Fibroblast of villous mesenchyme (primary cell): ENCODE data around the gene CMKLR1. TPM values are rescaled to one million over a fixed set of nuclear protein-coding genes. Genes with fewer than 3 reads are reported as not detected.
A peak's percentile ranks its signal among the peaks of the same experiment; 100 is the strongest.

Source experiments
- DNase-seq: peaks from one replicate; pipeline ENCODE4 v3.0.0-alpha.2; 2010; ENCODE audit warnings: low read depth
- H3K4me3 ChIP-seq: 2 replicates; pipeline ENCODE4 v1.5.1; 2011; ENCODE audit warnings: low read depth, mild to moderate bottlenecking, low read length
- total RNA-seq: library from RNA; depleted of rRNA; stranded (reverse); fragments of >200 nt; gene quantifications from 2 replicates; pipeline ENCODE4 v1.2.3, GENCODE V29; 2012
- TF ChIP-seq, protein P1 (sequence below): IDR thresholded peaks from 2 replicates; pipeline ENCODE4 v1.5.1; 2012; ENCODE audit warnings: low read depth, mild to moderate bottlenecking, low read length; ENCODE audit not compliant: insufficient read depth

The CMKLR1 gene
- total RNA-seq, 1 donor, result 1.7 TPM

DNA sequence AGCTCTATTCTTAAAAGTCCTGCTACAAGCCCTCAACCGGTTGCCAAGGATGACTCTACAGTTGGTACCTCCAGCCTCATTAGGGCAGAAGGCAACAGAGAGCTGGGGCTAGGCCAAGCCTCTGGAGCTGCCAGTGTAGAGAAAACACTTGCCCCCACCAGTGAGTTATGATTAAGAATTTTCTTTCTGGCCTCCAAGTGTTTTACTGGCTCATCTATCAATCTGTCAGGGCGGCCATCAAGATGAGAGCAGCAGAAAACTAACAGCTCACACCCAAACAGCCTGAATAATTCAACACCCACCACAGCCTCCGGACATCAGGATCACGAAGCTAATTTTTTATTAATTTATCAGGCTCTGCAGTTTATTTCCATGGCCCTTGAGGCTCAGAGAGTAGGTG lies 40.7 kb upstream of the CMKLR1 start:
- no peak overlapping the region for H3K4me3 ChIP-seq
- TF ChIP-seq, protein P1, sequence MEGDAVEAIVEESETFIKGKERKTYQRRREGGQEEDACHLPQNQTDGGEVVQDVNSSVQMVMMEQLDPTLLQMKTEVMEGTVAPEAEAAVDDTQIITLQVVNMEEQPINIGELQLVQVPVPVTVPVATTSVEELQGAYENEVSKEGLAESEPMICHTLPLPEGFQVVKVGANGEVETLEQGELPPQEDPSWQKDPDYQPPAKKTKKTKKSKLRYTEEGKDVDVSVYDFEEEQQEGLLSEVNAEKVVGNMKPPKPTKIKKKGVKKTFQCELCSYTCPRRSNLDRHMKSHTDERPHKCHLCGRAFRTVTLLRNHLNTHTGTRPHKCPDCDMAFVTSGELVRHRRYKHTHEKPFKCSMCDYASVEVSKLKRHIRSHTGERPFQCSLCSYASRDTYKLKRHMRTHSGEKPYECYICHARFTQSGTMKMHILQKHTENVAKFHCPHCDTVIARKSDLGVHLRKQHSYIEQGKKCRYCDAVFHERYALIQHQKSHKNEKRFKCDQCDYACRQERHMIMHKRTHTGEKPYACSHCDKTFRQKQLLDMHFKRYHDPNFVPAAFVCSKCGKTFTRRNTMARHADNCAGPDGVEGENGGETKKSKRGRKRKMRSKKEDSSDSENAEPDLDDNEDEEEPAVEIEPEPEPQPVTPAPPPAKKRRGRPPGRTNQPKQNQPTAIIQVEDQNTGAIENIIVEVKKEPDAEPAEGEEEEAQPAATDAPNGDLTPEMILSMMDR, result no peak
- DNase-seq, result no peak

DNA sequence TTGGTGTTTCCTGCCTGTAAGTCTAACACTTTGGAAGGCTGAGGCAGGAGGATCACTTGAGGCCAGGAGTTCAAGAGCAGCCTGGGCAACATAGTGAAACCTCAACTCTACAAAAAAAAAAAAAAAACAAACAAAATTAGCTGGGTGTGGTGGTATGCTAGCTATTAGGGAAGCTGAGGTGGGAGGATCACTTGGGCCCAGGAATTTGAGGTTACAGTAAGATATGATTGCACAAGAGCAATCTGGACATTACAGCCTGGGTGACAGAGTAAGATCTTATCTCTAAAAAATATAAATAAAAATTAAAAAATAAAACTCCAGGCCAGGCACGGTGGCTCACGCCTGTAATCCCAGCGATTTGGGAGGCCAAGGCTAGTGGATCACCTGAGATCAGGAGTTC lies 39.8 kb upstream of the CMKLR1 start:
- no peak overlapping the region for H3K4me3 ChIP-seq
- peak; percentile 18 for DNase-seq
- TF ChIP-seq, protein P1, result no peak

DNA sequence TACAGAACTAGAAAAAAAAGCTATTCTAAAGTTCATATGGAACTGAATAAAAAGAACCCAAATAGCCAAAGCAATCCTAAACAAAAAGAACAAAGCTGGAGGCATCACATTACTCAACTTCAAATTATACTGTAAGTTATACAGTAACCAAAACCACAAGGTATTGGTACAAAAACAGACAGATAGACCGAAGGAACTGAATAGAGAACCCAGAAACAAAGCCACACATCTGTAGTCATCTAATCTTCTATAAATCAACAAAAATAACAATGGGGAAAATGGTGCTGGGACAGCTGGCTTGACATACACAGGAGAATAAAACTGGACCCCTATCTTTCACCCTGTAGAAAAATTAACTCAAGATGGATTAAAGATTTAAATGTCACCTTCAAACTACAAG lies 38.1 kb upstream of the CMKLR1 start:
- DNase-seq, result no peak
- no peak overlapping the region for H3K4me3 ChIP-seq
- TF ChIP-seq, protein P1, result no peak

DNA sequence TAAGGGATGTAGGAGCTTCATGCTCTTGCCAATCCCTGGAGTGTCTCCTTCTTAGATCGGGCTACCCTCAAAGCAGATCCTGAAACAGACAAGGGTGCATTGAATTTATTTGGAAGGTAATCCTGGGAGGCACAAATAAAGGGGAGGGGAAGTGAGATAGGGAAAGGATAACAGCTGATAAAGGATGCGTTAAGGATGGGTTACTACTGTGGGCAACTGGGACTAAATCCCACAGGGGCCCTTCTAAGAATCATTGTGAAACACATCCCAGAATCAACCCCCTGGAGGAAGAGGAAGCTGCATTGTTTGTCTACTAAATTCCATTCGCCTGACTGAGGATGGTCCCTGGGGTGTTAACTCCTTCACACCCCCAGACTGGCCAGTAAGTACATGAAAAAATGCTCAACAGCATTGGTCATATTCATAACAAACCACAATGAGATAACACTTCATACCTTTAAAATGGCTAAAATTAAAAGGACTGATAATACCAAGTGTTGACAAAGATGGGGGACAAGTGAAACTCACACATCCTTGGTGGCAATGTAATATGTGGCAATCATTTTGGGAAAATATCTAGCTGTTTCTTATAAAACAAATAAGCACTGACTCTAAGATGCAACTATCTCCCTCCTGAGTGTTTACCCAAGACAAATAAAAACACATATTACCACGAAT lies 37.0 kb upstream of the CMKLR1 start:
- no peak for DNase-seq
- no peak overlapping the region for H3K4me3 ChIP-seq
- TF ChIP-seq, protein P1, result no peak

DNA sequence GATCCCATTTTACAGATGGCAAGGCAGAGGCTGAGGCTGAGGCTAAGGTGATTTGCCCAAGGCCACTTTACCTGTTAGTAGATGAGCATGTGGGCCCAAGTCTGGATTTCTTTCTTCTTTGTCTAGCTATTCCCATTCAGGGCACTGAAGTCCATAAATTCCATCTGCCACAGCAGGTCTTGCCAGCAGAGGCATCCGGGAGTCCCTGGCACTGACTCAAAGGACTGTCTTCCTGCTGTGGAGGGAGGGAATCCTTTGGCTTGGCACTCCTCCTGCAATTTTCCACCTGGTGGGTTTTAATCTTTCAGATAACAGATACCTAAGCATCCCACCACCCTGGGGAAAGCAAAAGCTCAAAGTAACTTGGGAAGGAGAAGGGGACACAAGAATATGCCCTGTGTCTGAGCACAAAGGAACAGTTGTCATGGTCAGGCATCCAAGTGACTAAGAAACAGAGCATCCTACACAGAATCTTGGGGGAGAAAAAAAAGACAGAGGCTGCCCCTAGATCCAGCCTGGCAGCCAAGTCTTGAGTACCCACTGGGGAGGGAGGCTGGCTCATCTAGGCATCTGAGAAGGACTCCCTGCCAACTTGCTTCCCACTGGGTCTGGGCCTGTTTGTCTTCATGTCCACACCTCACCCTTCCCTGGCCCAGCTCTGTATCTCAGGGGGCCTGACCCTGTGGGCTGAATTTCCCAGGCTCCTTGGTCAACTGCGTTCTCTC lies 35.6 kb upstream of the CMKLR1 start:
- TF ChIP-seq, protein P1, result no peak
- no peak for DNase-seq
- no peak overlapping the region for H3K4me3 ChIP-seq

DNA sequence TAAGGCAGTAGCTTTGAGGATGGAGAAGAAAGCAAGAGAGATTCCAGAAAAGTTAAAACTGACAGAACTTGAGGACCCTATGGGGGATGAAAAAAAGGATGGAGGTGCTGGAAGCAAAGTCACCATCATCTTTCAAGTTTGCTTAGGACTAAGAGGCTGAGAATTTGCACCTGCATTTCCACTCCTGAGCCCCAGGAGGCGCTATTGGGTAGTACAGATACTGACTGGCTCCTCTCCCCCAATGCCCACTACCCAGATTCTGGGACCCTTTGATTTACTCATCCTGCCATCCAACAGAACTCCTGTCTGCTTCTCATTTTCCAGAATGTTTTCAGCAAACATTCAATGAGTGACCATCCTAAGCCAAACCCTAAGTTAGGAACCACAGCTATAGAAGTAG lies 34.0 kb upstream of the CMKLR1 start:
- DNase-seq, result no peak
- TF ChIP-seq, protein P1, result peak; percentile 16
- no peak overlapping the region for H3K4me3 ChIP-seq
